Liver (tissue), 3 donors: Measurements from ENCODE around the gene RNF19B.

Experiments
- ATF3 ChIP-seq: IDR thresholded peaks from 2 replicates; pipeline ENCODE4 v1.6.1; 2016; ENCODE audit warnings: antibody characterized with exemption
- CTCF ChIP-seq: fragments of 150-350 bp; IDR thresholded peaks from 2 replicates; pipeline ENCODE4 v1.5.1; 2017; ENCODE audit warnings: improper control_type of control experiment, low read depth, low read length; ENCODE audit not compliant: missing input control
- TAF1 ChIP-seq: conservative IDR thresholded peaks from 2 replicates; pipeline ENCODE4 v1.6.1; 2016; ENCODE audit warnings: antibody characterized with exemption, mild to moderate bottlenecking
- donor health status: healthy.
- donor health status: healthy.

- TF ChIP-seq CTCF (no peak), ATF3 (no peak), TAF1 (no peak)
These were observed 24.8 kb upstream of the RNF19B start for GRCh38 chr1:32989160-32990050.
